Stimulated activated CD8-positive, alpha-beta memory T cell treated with anti-CD3 and anti-CD28 coated beads, Interleukin-7, amount 100 ng/mL, for 4 hours (primary cell): ENCODE measurements around the gene PLEKHM2.

ENCODE experiments used
- DNase-seq, 2 donors: peaks; one replicate each; pipeline ENCODE4 v3.0.0-alpha.2; 2020; ENCODE audit warnings: low read depth in 2 of 2

Gene PLEKHM2

GRCh38 chr1:15702722-15703550 is 18.8 kb downstream of the PLEKHM2 start:
- DNase-seq: no peak

DNA sequence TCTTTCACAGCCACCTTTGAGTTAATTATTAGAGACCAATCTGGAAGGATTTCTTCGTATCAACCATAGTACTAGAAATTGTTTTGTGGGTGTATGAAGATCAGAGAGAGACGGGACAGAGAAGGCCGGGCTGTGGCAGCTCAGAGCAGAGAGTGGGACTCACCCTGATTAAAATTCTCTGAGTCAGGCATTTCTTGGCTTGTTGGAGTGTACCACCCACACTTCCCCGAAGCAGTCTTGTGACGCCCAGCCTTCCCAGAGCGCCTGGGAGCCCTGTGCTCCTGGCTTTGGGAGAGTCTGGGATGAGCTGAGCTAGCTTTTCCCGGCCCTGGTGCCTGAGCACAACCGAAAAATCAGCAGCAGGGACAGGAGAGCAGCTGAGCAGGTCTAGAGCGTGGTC is 19.4 kb downstream of the PLEKHM2 start:
- no peak for DNase-seq

DNA sequence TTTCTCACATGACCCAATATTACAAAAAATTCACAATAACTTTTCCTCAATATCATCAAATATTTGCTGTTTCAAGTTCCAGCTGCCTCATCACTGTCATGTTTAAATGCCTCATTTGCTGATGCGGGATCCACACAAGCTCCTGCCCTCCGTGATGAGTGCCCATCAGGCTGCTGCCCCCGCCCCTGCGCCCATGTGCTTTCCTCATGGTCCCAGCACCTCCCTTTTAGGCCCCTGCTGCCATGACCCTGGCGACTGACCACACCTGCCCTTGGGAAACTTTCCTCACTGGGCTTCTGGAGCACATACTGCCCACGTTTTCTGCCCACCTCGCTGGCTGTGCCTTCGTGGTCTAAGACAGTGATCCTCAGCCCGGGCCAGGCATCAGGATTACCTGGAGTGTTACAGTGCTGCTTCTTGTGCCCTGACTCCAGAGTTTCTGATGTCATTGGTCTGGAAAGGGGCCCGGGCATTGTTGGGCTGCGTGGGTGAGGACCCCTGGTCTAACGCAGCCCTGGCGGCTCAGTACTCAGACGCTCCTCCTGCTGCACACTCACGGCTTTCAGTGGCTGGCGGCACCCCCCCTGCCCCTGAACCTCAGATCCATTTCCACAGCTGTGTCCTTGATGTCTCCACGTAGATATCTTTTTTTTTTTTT is 20.5 kb downstream of the PLEKHM2 start:
- DNase-seq: no peak

DNA sequence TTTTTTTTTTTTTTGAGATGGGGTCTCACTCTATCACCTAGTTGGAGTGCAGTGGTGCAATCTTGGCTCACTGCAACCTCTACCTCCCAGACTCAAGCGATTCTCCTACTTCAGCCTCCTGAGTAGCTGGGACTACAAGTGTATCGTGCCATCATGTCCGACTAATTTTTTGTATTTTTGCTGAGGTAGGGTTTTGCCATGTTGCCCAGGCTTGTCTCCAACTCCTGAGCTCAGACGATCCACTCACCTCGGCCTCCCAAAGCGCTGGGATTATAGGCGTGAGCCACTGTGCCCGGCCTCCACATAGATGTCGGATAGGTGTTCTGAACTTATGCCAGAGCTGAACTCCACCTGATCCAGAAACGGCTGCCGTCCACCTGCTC is 21.1 kb downstream of the PLEKHM2 start:
- DNase-seq: no peak

GRCh38 chr1:15706751-15707150 is 22.6 kb downstream of the PLEKHM2 start:
- DNase-seq: no peak

DNA sequence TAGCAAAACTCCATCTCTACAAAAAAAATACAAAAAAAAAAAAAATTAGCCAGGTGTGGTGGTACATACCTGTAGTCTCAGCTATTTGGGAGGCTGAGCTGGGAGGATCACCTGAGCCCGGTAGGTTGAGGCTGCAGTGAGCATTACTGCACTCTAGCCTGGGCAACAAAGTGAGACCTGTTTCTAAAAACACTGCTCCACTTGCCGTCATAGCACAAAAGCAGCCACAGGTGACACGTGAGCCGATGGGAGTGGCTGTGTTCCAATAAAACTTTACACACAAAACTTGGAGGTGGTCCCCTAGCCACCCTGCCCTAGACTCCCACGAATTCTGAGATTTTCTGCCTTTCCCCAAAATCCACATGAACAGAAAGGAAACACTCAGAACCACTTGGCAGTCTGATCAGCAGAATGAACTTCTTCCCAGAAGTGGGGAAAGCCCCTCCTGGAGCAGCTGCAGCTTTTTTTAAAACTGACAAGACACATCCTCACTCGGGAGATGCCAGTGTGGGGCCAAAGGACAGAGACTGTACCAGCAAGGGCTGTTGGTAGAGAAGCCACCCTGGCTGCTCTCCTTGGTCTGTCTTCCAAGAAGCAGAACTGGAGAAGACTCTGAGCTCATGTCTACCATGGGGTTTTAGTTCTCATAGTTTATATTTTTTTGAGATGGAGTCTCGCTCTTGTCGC is 23.3 kb downstream of the PLEKHM2 start:
- DNase-seq: no peak

- DNase-seq: no peak
Measured at GRCh38 chr1:15708486-15709137, 24.5 kb downstream of the PLEKHM2 start.

GRCh38 chr1:15709226-15709625 is 25.1 kb downstream of the PLEKHM2 start:
- no peak for DNase-seq

GRCh38 chr1:15712168-15712567 is 28.0 kb downstream of the PLEKHM2 start:
- no peak for DNase-seq

DNA sequence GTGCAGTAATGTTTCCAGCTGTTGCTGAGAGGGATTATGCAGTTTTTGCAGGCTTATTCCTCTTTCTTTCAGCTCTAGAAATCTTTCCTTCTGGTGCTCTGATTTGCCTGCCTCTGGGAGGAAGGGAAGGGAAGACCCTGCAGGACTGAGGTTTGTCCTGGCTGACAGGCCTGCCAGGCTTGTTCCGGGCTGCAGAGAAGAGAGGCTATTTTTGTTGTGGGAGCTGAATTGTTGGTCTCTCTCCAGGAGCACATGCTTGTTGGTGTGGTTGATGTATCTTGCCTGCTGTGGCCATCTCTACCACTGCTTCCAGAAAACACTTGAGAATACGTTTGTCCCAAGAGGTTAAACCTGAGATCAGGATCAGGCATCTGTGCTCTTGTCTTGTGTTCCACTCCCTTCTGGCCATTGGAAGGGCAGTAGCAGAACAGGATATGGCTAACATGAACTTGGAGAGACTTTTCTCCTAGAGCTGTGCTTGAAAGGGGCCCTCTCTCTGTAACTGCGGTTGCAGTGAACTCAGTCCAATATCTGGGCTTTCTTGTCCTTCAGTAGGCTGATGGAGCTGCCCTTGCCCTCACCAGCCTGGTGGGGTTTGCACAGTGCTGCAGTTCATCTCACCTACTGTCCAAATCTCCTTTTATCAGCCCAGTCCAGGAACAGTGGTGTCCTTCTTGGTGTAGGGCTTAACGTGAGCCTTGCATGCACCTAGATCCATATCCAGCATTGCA is 30.5 kb downstream of the PLEKHM2 start:
- no peak for DNase-seq

GRCh38 chr1:15717418-15718125 is 33.5 kb downstream of the PLEKHM2 start:
- DNase-seq: no peak

DNA sequence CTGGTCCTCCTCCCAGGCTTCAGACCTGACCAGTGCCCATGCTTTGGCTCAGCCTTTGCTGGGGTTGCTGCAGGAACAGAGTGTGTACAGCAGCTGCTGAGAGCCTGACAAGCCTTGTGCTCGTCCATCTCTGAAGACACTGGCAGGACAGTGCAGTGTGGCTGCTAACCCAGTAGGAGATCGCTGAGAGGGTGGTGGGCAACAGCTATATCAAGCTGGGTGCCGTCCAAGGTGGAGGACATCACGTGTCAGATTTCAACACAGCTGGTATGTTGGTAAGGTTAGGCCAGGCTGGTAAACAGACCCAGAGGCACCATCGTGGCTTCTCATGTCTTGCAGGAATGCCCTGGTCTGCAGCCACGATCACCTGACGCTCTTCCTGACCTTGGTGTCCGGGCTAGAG is 34.1 kb downstream of the PLEKHM2 start:
- DNase-seq: no peak

GRCh38 chr1:15719381-15720120 is 35.4 kb downstream of the PLEKHM2 start:
- no peak for DNase-seq

DNA sequence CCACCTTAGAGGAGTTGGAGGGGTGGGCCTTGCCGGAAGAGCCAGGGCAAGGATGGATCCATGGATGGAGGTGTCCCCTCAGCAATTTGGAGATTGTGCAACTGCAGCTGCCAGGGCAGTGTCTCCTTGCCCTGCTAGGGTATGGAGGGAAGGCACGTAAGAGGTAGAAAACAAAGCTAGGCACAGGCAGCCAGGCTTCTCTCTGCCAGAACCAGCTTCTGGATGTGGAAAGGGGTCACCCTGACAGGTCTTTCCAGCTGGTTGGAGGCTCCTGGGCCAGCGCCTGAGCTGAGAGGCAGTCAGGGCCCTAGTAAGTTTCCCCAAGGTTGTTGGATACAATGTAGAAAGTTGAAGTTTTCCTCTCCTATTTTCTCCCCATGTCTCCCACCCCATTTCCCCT is 36.7 kb downstream of the PLEKHM2 start:
- no peak for DNase-seq

- DNase-seq: no peak
Measured at GRCh38 chr1:15722411-15722810, 38.3 kb downstream of the PLEKHM2 start.

- no peak for DNase-seq
Measured at GRCh38 chr1:15722836-15723532, 38.9 kb downstream of the PLEKHM2 start.

GRCh38 chr1:15723631-15724246 is 39.6 kb downstream of the PLEKHM2 start:
- DNase-seq: no peak

GRCh38 chr1:15724949-15725880 is 41.1 kb downstream of the PLEKHM2 start:
- no peak for DNase-seq
